WTC11 (cell line): Measurements from ENCODE around the gene KSR1.

Experiments
- CREM ChIP-seq: sonication (generic); formaldehyde crosslinking; IDR thresholded peaks from 2 replicates; pipeline ENCODE4 v1.8.1; 2022; ENCODE audit warnings: mild to moderate bottlenecking, missing genetic modification reagents, moderate library complexity
- ETV6 ChIP-seq: sonication (generic); formaldehyde crosslinking; IDR thresholded peaks from 2 replicates; pipeline ENCODE4 v1.8.1; 2022; ENCODE audit warnings: mild to moderate bottlenecking, missing genetic modification reagents
- IRF2 ChIP-seq: sonication (generic); formaldehyde crosslinking; IDR thresholded peaks from 2 replicates; pipeline ENCODE4 v1.8.0; 2022; ENCODE audit warnings: low read depth, missing genetic modification reagents, borderline replicate concordance
- SMAD3 ChIP-seq: sonication (generic); formaldehyde crosslinking; IDR thresholded peaks from 2 replicates; pipeline ENCODE4 v1.8.0; 2022; ENCODE audit warnings: missing genetic modification reagents, mild to moderate bottlenecking, borderline replicate concordance
- SP1 ChIP-seq: sonication (generic); formaldehyde crosslinking; conservative IDR thresholded peaks from 2 replicates; pipeline ENCODE4 v1.8.1; 2022; ENCODE audit warnings: missing genetic modification reagents
- TF ChIP-seq, protein P1 (sequence below): fragments of 200-600 bp; IDR thresholded peaks from 2 replicates; pipeline ENCODE4 v1.8.0; 2022; ENCODE audit warnings: antibody characterized with exemption
- TF ChIP-seq, protein P2 (sequence below): sonication (generic); formaldehyde crosslinking; IDR thresholded peaks from 2 replicates; pipeline ENCODE4 v1.8.0; 2022; ENCODE audit warnings: mild to moderate bottlenecking, missing genetic modification reagents
- TF ChIP-seq, protein P3 (sequence below): sonication (generic); formaldehyde crosslinking; IDR thresholded peaks from 2 replicates; pipeline ENCODE4 v1.8.1; 2022; ENCODE audit warnings: low read depth, mild to moderate bottlenecking, moderate library complexity, missing genetic modification reagents, borderline replicate concordance
- TF ChIP-seq, protein P4 (sequence below): sonication (generic); formaldehyde crosslinking; IDR thresholded peaks from 2 replicates; pipeline ENCODE4 v1.8.0; 2022; ENCODE audit warnings: mild to moderate bottlenecking, missing genetic modification reagents
- TF ChIP-seq, protein P5 (sequence below): fragments of 250-450 bp; sonication (Bioruptor Pico); IDR thresholded peaks from 2 replicates; pipeline ENCODE4 v2.1.2; 2022; ENCODE audit warnings: mild to moderate bottlenecking, moderate library complexity

DNA sequence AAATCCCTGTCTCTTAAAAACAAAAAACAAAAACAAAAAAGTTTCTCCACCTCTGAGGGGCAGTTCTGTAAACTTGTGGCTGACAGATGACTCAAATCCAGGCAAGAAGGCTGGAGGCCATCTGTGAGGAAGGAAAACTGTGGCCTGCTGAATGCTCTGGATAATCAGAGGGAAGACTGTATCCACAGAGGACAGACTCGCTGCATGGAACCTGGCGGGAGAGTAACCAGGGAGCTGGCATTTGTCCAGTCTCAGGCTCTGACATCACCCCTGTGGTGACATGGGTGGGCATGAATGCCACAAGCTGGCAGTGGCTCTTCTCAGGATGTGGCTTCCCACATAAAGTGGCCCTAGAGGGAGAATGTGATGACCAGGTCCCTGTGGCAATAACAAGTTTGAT lies 2.8 kb upstream of the KSR1 start:
- no peak for TF ChIP-seq SMAD3 (CRISPR knock-in tag)
- TF ChIP-seq, protein P1, sequence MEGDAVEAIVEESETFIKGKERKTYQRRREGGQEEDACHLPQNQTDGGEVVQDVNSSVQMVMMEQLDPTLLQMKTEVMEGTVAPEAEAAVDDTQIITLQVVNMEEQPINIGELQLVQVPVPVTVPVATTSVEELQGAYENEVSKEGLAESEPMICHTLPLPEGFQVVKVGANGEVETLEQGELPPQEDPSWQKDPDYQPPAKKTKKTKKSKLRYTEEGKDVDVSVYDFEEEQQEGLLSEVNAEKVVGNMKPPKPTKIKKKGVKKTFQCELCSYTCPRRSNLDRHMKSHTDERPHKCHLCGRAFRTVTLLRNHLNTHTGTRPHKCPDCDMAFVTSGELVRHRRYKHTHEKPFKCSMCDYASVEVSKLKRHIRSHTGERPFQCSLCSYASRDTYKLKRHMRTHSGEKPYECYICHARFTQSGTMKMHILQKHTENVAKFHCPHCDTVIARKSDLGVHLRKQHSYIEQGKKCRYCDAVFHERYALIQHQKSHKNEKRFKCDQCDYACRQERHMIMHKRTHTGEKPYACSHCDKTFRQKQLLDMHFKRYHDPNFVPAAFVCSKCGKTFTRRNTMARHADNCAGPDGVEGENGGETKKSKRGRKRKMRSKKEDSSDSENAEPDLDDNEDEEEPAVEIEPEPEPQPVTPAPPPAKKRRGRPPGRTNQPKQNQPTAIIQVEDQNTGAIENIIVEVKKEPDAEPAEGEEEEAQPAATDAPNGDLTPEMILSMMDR: no peak
- TF ChIP-seq IRF2: no peak
- TF ChIP-seq, protein P2, sequence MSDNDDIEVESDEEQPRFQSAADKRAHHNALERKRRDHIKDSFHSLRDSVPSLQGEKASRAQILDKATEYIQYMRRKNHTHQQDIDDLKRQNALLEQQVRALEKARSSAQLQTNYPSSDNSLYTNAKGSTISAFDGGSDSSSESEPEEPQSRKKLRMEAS (CRISPR knock-in tag): no peak
- no peak for TF ChIP-seq SP1 (CRISPR knock-in tag)
- TF ChIP-seq, protein P3, sequence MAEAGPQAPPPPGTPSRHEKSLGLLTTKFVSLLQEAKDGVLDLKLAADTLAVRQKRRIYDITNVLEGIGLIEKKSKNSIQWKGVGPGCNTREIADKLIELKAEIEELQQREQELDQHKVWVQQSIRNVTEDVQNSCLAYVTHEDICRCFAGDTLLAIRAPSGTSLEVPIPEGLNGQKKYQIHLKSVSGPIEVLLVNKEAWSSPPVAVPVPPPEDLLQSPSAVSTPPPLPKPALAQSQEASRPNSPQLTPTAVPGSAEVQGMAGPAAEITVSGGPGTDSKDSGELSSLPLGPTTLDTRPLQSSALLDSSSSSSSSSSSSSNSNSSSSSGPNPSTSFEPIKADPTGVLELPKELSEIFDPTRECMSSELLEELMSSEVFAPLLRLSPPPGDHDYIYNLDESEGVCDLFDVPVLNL (CRISPR knock-in tag): no peak
- no peak for TF ChIP-seq ETV6 (CRISPR knock-in tag)
- TF ChIP-seq, protein P4, sequence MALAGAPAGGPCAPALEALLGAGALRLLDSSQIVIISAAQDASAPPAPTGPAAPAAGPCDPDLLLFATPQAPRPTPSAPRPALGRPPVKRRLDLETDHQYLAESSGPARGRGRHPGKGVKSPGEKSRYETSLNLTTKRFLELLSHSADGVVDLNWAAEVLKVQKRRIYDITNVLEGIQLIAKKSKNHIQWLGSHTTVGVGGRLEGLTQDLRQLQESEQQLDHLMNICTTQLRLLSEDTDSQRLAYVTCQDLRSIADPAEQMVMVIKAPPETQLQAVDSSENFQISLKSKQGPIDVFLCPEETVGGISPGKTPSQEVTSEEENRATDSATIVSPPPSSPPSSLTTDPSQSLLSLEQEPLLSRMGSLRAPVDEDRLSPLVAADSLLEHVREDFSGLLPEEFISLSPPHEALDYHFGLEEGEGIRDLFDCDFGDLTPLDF: no peak
- TF ChIP-seq, protein P5, sequence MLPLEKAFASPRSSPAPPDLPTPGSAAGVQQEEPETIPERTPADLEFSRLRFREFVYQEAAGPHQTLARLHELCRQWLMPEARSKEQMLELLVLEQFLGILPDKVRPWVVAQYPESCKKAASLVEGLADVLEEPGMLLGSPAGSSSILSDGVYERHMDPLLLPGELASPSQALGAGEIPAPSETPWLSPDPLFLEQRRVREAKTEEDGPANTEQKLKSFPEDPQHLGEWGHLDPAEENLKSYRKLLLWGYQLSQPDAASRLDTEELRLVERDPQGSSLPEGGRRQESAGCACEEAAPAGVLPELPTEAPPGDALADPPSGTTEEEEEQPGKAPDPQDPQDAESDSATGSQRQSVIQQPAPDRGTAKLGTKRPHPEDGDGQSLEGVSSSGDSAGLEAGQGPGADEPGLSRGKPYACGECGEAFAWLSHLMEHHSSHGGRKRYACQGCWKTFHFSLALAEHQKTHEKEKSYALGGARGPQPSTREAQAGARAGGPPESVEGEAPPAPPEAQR (CRISPR knock-in tag): no peak
- TF ChIP-seq CREM (CRISPR knock-in tag): no peak
